GM19193 (cell line): Measurements from ENCODE around the gene FAM237B.

Experiments
- POLR2A ChIP-seq: IDR thresholded peaks from 4 replicates; pipeline ENCODE4 v1.6.1; 2011; ENCODE audit not compliant: insufficient read depth, insufficient read length; ENCODE audit errors: extremely low read depth

FAM237B gene

DNA sequence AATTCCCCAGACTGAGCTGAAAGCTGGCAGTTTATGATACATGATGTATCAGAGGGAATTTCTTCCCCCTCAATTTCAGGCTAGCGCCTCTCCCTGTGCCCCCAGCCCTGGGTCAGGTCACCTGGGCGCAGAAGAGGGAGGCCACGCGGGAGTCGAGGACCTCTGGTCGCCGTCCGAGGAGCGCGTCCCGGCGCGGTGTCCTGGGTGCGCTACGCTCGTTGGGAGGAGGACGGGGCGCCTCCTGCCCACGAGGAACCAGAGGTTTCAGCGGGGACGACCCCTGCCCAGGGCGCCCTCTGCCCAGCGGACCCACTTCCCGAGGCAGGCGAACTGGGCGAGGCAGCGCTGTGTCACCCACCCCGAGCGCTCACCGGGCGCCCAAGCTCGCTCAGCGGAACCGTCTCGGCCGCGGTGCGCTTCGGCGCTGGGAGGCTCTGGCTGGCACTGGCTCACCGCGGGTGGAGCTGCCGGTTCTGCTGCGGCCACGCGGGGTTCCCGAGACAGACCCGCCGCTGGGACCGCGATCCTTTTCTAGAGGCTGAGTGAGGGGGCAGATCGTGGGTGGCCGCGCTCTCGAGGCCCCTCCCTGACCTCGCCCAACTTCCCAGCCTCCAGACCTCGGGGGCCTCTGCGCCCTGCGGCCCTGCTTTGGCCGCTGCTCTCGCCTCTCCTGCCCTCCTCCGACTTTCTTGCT lies at the start of gene FAM237B:
TSS of gene FAM237B (minus strand) at position 504 of the 694 bp plus-strand sequence. CDS start 1,556 bp downstream, outside the sequence.
- no peak for TF ChIP-seq POLR2A

DNA sequence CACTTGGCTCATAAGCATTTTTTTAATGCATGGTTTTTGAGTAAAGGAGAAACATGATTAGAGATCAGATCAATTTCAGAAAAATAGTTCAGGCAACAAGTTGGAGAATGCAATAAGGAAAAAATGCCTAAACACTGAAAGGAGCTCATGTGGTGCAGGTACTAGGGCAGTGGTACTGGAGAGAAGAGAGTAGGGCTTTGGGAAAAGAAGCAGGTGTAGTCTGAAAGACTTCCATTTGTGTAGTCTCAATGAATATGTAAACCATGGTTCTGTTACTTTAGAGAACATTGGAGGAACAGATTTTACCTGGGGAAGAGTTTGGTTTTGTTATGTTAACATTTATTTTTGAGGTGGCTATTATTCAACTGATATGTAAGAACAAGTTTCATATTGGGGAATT lies 30.9 kb upstream of the FAM237B start:
- no peak for TF ChIP-seq POLR2A

DNA sequence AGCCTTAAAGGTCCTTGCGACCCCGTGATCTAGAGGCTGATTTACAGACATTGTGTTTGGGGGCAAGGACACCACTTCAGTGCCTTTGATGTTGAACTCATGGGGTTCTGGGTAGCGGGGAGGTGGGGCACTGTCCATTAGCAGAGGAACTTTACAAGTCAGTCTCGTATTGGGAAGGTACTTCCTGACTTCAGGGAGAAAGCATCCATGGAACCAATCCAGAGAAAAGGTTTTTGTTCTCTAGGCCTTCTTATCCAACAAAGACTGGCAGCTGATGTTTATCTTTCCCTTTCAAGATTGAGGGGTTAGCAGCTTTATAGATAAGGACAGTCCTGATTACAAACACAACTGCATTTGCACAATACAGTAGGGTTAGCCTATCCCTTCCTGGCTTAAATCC lies 28.2 kb upstream of the FAM237B start:
- no peak for TF ChIP-seq POLR2A

DNA sequence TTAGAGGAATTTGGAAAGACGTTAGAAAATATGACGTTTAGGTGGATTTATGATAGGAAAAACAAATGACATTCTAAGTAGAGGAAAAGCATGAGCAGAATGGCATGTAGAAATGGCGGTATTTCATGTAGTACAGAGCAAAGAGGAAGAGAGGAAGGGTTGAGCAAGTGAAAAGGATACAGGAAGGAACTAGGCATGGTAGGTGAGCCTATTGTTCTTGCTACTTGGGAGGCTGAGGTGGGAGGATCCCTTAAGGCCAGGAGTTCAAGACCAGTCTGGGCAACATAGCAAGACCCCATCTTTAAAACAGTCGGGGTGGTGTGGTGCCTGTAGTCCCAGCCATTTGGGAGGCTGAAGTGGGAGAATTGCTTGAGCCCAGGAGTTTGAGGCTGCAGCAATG lies 26.7 kb upstream of the FAM237B start:
- no peak for TF ChIP-seq POLR2A

DNA sequence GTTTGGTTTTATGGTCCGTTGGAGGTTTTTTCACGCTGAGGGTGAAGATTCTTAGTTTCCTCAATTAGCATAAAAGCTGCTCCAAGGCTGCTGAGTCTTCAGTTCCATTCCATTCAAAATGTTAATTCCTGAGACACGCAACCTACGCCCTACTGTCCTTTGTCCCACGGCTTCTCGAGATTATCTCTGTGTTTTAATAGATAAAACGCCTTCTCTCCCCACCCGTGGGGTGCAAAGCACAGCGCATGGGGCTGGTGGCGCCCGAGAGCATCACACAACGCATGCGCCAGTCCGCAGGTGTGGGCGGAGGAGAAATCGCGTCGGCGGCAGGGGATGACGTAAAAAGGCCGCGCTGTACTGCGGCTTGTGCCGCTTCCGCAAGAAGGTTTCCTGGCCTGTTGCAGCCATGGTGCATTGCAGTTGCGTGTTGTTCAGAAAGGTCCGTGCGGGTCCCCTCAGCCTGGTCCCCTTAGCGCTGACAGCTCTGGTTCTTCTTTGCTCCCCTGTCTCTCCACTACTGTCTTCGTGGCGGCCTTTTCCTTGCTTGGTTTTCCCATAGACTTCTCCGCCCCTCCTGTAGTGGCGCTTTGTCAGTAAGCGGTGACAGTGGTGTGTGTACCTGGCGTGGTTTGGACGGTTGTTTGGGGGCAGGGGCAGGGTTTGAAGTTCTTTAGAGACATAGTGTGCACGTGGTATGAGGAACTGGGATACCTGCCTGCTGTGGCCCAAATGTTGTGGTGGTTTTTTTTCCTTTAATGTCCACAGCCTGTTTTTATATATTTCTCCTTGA lies 25.4 kb upstream of the FAM237B start, which contains the start of gene GTPBP10:
TSS of gene GTPBP10 (plus strand) at position 381 of the 790 bp plus-strand sequence. CDS start at position 407, 26 bp downstream.
- TF ChIP-seq POLR2A, result peak; percentile 96

DNA sequence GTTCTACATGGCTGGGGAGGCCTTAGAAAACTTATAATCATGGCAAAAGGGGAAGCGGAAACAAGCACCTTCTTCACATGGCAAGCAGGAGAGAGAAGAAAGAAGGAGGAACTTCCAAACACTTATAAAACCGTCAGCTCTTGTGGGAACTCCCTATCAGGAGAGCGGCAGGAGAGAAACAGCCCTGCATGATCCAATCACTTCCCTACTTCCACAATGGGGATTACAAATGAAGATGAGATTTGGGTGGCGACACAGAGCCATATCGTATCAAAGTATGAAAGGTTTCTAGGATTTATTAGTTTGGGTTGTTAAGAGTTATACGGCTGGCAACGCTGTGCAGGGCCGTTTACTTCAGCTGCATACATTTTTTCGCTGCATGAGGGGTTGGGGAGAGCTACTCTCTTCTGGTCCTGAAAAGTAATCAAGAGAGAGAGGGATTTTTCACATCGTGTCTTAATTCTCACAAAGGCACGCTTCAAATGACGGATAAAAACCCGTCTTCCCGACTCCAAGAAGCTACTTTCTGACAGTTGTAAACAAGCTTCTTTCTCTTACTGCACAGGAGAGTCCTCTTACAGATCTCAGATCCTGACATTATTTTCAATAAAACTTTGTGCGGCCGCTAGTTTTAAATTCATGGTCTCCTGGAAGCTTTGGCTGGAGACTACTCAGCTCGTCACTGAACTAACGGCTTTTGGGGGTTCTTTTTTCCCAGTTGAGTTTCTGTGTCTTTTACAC lies 24.7 kb upstream of the FAM237B start:
- no peak for TF ChIP-seq POLR2A

DNA sequence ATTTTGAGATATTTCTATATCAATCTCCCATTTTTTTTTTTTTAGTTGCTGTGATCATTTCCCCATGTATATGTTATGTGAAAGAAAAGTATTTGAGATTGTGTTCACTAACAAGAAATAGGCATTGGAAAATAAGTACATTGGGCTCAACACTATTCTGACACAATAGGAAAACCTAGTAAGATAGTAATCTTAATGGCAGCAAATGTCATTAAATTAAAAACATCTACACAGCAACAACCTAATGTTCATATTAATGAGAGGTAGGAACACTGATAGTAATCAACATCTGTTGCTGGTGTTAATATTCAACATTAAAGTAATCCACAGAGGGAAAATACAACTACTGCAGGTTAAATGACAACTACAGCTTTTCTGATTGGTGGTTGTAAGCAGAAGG lies 23.9 kb upstream of the FAM237B start:
- no peak for TF ChIP-seq POLR2A

DNA sequence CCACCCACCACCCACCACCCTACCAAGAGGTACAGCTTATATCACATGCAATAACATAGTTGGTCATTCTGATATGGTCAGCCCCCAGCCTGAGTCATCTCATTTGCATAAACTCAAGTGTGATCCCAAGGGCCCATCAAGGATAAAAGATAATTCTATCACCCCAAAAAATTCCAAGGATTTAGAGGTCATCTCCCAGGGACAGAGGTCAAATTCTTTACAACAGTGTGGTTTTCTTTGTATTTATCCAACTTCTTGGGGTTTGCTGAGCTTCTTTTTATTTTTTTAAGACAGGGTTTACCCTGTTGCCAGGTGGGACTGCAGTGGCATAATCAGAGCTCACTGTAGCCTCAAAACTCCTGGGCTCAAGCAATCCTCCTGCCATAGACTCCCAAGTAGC lies 16.0 kb upstream of the FAM237B start:
- TF ChIP-seq POLR2A, result no peak

DNA sequence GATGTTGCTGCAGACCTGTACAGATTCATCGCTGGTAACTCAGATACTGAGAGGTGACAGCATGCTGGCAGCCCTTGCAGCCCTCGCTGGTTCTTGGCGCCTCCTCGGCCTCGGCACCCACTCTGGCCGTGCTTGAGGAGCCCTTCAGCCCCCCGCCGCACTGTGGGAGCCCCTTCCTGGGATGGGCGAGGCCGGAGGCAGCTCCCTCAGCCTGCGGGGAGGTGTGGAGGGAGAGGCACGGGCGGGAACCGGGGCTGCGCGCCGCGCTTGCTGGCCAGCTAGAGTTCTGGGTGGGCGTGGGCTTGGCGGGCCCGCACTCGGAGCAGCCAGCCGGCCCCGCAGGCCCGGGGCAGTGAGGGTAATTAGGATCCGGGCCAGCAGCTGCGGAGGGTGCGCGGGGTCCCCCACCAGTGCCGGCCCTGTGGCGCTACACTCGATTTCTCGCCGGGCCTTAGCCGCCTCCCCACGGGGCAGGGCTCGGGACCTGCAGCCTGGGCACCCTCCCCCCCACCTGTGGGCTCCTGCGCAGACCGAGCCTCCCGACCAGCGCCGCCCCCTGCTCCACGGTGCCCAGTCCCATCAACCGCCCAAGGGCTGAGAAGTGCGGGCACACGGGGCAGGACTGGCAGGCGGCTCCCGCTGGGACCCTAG lies 13.2 kb upstream of the FAM237B start:
- no peak for TF ChIP-seq POLR2A

DNA sequence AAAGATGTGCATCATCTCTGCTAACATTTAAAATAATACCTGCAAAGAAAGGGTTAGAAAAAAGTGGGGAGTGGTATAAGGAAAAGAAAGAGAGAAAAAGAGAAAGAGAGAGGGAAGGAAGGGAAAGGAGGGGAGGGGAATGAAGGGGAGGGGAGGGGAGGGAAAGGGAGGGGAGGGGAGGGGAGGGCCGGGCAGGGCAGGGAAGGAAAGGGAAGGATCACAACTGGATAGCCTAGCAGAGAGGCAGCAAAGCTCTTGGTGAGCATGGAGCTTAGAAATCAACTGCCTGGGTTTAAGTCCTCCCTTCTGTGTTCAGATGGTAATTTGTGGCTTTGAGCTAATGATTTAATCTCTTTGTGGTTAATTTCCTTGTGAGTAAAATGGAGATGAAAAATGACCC lies 5.4 kb upstream of the FAM237B start:
- TF ChIP-seq POLR2A, result no peak

DNA sequence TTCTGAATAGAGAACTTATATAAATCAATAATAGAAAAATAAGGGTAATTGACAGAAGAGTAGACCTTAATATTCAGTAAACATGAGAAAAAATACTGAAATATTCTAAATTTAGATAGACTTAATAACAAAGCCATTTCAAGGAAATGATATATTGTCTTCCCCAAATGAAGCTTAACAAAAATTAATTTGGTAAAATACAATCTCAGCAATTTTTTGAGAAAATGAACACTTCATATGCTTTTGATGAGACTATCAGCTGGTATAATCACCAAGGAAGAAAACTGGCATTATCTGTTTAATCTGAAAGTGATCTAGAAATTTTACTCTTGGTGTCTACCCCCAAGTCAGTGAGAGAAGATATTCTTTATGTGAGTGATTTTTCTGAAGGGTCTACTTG lies 1.7 kb upstream of the FAM237B start:
- TF ChIP-seq POLR2A, result no peak

DNA sequence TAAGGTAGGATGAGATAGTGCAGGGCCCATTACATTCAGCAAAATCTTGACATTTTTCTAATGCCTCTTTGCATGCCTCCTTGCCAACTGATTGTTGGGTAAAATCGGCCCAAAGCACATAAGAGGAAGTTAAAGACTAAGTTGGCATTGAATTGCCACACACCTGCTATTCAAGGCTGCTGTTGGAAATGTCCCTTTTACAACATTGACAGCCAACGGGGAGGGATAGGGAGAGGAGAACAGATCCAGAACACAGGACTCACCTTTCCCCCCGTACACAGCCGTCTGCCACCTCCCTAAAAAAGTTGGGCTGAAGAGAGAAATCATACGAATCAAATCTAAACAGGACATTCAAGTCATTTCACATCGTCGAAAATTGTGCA lies 695 bp downstream of the FAM237B start:
- TF ChIP-seq POLR2A, result no peak

DNA sequence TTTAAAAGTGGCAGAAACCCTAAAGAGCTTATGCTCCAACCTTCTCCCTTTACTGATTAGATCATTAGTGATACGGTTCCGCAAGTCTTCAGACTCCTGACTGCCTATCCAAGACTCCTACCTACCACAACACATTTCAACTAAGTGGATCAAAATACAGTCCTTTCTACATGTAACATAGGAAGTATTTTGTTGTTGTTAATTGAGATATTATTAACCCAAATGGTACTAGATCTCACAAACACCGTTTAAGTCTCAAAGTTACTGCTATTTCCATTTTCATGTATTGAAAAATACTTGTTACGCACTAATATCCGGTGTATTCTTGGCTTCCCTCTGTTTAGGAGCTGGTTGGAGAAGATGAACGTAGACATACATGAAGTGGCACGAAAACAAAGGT lies 1.1 kb downstream of the FAM237B start:
- TF ChIP-seq POLR2A, result no peak

DNA sequence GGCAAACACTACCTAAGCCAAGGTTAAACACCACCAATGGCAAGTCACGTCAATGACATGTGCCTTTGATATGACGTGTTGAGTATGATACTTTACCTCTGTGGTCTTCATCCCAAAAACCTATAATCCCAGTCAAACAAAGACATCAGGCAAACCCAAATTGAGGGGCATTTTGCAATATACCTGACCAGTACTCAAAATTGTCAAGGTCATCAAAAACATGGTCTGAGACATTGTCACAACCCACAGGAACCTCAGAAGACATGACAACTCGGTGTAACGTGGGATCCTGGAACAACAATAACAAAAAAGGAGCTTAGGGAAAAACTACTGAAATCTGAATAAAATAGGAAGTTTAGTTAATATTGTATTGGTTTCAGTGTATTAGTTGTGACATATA lies 7.2 kb downstream of the FAM237B start:
- TF ChIP-seq POLR2A, result no peak

DNA sequence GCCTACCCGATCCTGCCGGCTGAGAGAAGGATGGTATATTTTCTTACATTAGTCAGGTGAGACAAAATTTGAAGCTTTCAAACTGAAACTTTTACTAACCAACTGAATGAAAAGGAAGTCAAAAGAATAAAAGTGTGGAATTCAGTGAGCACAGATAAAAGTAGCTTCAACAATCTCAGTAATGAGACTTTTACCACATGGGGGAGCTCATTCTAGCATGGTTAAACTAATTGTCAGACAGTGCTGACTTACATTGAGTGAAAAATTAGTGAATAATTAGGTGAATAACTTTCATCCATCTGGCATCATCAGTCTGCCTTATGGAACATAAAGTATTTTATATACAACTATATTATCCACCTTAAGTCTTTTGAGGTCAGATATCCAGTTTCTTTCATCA lies 8.4 kb downstream of the FAM237B start:
- no peak for TF ChIP-seq POLR2A
